ENCODE results near the gene LRIT2.
"Not testable (repeated sequence)": the region's sequence is repeated elsewhere in the genome, so short reads cannot be mapped to it uniquely, and the experiment has no call there.

Gene LRIT2

DNA sequence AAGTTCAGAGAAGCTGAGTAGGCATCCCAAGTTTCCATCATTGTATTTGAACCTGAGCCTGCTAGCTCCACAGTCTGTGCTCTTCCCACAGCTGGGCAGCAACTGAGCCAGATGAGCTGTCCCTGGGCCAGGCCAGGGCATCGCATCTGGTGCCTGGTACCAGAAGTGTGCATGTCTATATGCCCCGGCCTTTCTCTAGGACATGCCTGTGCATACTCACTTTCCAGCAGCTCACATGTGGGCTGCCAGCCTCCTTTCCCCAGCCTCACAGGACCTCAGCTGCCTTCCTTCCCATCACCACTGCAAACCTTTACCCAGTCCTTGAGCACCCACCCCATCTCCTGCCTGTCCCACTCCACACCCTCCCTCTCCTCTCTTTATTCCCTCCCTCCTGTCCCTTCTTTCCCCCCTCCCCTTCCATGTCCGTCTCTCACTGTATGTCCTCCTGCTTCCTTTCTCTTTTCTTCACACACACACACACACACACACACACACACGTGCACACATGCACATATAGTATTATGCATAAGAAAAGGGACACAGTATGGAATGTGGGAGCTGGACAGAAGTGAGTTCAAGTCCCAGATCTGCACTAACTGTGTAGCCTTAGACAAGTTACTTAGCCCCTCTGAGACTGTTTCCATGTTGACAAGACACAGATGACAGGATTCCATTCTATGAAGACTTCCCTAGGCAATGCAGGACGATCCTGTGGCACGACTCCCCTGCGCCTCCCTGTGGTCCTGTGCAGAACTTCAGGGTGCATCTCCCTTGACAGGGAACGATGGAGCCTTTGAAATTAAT, 20.1 kb downstream of the LRIT2 start:
- DNase-seq = peak; percentile 83

DNA sequence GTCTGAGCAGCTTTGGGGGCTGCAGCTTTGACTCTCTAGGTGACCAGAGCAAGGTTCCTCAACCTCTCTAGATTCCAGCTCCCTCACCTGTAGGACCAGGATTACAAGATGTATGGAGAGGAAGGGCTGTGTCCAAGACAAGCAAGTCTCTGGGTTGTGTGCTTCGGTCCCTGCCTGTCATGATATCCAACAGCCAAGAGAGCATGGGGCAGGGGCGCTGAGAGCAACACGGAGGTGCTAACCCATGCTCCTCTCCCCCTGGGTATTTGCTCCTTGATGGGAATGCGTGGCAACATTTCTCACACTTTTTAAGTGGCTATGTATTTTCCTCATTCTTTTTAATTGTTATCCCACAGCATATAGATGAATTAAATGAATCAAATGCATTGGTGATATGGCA, 20.7 kb downstream of the LRIT2 start:
- DNase-seq = no peak

DNA sequence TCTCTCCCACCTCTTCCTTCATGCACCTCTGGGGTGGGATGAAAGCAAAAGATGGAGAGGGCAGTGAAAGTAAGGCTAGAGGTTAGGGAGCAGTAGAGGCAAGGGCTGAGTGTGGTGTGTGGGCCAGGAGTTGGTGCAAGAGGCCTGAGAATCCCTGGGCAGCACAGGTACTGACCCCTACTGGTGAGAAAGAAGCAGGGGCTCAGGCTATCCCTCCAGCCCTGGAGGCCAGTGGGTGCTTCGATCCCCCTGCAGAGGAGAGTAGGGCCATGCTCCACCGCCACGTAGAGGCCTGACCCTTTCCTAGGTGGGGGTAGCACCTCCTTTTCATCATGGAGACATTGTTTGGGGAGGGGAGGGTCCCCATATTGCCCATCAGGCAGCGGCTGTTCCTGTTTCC, 21.2 kb downstream of the LRIT2 start:
- DNase-seq = no peak

DNA sequence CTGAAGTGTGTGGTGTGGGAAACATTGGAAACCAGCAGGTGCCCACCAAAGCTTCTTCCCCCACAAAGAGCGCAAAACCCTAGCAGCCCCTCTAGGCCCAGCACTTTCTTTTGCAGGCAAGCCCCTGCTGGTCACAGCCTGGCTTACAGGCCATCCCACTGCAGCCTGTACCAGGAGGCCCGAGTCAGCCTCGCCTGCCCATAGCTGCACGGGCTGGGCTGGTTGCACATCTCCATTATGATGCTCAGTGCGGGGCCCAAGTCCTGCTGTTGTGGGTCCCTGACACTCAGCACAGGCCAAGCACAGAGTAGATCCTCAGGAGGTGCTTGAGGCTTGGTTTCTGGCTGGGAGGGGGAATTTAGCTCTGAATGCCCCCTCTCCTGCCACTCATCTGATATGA, 23.0 kb downstream of the LRIT2 start:
- no peak for DNase-seq

DNA sequence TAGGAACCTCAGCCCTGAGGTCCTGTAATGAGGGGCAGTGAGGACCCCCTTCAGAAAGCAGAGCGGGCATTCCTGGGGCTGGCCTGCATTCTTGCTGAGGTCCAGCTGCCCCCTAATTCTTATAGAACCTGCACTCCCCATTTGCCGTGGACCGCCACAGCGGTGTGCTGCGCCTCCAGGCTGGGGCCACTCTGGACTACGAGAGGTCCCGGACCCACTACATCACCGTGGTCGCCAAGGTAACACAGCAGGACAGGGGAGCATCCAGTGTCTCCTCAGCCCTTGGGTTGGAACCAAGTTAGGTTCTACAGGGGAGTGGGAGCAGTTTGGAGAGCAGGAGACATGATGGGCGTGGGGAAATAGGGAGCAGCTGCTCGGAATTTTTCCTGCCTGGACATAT, 23.7 kb downstream of the LRIT2 start:
- DNase-seq = no peak

DNA sequence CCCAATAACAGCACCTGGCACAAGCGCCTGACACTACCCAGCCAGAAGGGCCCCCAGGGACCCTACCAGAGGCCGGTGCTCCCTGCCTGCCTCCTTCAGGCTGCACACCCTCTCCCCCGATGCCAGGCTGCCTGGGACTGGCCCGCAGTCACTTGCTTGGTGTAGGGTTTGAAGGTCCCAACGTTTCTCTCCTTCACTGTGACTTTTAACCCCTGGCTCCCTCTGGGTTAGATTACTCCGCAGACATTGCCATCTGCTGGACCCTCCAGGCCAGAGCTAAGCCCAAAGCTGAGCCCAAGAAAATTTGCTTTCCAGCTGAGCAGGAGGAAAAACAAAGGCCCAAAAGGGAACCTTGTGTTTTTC, 24.1 kb downstream of the LRIT2 start:
- no peak for DNase-seq

DNA sequence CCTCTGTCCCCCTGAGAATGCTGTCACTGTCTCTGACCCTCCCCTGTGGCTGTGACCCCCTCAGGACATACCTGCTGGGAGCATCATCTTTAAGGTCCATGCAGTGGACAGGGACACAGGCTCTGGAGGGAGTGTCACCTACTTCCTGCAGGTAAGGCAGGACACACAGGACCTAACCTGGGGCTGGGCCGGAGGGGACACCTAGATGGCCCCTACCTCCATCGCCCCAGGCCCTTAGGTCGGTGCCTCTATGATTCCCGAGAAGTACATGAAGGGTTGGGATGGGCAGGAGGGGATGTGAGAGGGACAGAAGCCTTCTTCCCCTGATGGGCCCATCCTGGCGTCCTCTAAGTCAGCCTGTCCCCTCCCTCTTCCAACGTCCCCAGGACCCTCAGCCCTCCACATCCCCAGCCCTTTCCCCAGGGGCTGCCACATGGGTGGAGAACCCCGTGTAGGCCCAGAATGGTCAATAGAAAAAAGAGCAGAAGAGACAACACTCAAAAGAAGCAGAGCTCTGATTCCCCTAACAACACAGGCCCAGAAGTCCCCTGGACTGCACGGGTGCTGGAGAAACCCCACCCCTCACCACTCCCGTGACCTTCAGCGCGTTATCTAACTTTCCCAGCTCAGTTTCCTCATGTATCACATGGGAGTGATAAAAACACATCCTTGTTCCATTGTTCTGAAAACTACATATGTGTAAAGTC, 24.7 kb downstream of the LRIT2 start:
- no peak for DNase-seq

DNA sequence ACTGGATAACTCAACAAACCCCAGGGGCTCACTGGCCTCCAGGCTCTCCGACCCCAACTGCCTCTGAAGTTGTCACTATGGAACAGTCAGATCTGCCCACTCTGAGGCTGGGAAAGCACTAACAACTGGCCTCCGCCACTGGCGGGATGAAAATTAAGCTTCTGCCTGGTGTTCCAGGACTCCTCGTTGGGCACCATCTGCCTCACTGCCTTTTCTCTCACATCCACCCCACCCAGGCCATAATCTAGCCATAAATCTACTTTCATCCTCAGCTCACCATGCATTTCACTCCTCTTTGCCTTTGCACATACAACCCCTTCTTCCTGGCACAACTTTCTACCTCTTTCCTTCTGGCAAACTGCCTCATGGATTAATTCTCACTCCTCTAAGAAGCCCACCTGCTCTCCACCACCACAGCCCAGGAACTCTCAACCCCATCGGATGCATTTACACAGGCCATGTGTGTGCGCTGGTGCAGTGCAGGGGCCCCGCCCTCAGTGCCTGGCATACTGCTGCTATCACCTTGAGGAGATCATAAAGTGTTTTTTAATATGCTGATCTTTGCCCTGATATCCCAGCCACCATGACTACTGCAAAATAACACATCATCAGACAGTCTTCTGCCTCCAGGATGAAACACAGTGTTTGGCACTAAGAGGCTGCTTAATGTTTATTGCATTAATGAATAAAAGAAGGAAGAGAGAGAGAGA, 27.0 kb downstream of the LRIT2 start:
- no peak for DNase-seq

DNA sequence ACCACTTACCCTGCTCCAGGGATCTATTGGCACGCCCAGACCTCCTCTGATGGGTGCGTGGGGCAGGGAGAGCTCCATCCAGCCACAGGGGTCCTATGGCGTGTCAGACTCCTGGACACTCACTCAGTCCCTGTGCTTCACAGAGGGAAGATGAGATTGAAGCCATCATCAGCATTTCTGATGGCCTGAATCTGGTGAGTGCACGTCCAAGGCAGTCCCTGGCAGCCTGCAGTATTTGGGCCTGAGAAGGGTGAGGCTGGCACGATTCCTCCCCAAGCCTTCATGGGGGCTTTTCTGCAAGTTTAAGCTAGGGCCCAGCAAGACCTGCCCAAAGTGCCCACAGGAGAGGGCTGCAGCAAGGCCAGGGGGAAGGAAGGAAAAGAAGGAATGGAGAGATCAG, 27.7 kb downstream of the LRIT2 start:
- DNase-seq = no peak

DNA sequence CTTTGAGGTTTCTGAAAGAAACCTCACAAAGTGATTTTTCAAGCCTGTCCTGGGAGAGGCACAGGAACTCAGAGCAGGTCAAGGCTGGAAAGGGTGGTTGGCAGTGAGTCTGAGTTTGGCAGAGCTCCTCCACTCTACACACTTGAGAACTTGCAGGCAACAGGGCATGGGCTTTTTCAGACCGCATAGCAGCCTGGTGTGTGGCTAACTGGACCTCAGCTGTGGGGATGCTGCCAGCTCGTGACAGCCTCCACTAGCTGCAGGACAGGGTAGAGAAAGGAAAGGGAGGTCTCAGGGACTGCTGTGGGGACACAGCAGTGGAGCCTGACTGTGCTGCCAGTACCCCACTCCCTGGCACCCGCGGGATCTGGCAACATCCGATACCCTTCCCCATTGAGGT, 28.4 kb downstream of the LRIT2 start:
- no peak for DNase-seq

DNA sequence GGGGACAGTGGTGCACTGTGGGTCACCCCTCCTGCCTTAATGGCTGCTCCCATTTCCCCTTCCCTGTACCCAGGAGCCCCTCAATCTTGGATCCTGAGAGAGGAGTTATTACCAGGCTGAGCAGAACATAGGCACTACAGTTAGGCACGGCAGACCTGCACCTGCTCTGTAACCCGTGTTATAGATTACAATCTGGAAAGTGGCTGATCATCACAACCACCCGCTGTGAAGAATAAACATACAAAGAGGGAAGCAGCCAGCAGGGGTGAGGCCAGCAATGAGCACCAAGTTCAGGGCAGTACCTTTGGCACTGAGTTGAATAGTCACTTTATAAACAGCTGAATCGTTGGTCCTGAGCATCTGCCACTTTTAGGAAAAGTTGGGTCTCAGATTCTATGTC, 29.3 kb downstream of the LRIT2 start:
- no peak for DNase-seq

DNA sequence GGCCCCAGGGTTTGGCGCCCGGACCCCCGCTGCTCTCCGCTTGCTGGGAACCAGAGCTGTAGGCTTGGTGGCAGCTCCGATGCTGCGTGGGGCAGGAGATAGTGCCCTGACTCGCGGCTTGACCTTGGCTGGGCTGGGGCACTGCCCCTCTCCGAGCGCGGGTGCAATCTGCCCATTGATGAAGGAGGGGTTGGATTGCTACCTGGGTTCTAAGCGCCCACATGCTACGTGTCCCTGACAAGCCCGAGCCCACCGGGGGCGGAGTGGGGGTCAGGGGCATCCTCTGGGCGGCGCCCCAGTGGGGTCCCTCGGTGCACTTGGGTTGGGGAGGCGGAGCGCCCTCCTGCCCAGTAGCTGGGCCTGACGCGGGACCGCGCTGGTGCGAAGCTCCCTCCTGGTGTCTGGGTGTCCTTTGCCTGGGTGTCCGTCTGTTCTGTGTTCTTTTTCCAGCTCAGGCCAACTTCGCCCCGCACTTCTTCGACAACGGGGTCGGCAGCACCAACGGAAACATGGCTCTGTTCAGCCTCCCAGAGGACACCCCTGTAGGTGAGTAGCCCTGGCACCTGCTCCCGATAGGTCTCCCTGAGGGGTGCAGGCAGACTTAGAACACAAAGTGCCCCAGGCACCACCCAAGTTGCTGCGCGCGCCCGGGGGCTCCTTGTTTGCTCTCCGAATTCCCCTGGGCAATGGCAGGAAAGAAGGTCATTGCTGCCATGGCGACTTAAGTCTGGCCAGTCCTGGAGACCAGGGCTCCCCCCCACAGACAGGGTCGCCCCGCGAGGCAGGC, 30.1 kb downstream of the LRIT2 start:
- peak; percentile 41 for DNase-seq

DNA sequence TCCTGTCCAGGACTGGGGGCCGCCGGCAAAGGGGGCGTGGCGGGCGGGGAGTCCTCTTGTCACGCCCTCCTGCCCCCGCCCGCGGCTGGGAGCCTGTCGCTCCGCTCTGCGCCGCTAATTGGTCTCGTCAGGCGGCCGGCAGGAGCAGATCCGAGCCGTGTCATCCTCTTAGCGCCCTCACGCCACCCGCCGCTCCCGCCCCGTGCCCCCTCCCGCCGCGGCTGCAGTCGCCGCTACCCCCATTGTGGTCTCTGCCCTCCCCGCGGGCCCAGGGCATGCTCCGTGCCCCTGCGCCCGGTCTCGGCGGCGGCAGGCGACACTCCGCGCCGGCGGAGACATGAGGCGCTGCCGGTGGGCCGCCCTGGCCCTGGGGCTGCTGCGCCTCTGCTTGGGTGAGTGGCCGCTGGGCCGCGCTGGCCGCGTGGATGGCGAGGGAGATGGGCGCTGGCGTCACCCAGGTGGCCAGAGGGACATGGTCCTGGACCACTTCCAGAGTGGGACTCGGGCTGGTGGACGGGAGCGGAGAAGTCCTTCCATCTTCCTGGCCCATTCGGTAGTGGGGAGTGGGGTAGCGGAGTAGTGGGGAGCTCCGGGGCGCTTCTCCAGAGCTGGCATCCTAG, 30.8 kb downstream of the LRIT2 start, which contains the start of gene CDHR1:
Gene CDHR1 (plus strand): TSS at position 114 of the 620 bp plus-strand sequence. CDS start 224 bp downstream, at position 338.
- DNase-seq = peak; percentile 78

DNA sequence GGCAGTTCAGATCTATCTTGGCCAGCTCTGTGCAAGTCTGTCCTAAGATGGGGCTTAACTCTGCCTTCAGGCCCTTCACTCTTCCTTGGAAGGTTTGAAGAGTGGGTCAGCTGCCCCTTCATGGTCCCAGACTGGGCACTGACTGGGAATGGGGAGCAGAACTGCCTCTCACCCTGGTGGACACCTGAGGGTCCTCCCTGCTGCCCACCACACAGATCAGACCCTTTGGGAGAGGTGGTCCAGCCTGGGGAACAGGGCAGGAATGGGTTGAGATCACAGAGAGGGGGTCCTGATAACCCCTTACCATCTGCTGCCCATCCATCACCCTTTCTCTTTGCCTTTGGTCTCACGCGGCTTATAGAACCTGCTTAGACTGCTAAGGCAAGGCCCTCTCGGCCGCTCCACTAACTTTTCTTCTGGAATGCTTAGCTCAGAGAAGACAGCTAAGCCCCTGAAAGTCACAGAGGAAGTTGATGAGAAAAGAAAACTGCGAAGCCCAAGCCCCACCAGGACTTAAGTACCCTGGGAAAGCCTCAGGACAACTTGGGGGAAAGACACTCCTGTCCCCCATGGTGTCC, 31.4 kb downstream of the LRIT2 start:
- DNase-seq = no peak

DNA sequence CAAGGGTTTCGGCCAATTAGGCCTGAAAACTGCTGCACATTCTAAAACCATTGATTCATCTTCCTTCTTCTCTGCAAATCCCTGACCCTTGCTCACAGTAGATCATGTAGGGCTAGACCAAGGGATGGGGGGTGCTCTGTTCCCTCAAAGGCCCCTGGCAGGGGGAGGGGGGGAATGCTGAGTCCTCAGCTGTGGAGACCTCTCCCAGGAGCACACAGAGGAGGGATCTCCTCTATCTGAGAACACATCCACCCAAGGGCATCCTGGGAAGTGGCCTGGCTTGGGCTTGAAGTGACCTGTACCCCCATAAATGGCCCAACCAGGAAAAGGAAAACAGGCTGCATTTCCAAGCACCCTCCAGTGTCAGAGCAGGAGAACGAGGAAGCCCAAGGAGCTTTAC, 32.0 kb downstream of the LRIT2 start:
- DNase-seq = peak; percentile 28

DNA sequence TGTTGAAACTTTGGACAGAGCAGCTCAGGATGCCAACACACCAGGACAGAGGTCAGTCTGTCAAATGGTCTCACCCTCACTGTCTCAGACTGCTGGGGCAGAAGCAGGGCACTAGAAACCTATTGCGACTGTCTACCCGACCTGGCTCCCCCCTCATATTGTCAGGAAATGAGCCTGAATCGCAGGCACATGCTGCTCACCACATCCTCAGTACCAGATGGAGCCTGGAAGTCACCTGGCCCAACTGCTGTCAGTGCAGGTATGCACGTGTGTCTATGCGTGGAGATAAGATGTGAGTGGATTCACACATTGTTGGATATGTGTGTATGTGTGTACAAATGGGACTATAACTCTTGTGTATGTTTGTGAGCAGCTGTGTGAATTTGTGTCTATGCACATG, 34.2 kb downstream of the LRIT2 start:
- DNase-seq = peak; percentile 37

DNA sequence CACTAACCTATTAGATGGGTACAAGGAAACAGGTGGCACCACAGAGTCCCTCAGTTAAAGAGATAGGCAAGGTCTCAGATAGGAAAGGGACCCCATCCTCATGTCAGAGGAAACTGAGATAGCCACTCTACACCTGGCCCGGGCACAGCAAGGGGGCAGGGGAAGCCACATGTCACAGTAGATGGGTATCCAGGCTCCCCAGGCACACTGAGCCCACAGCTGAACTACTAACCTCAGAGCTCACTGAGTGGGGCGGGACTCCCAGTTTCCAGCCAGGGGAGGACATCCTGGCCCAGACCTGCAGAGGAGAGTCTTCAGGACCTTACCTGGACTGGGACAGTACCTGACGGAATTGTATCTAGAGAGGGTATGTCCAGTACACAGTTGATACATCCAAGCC, 34.7 kb downstream of the LRIT2 start:
- DNase-seq = peak; percentile 33

DNA sequence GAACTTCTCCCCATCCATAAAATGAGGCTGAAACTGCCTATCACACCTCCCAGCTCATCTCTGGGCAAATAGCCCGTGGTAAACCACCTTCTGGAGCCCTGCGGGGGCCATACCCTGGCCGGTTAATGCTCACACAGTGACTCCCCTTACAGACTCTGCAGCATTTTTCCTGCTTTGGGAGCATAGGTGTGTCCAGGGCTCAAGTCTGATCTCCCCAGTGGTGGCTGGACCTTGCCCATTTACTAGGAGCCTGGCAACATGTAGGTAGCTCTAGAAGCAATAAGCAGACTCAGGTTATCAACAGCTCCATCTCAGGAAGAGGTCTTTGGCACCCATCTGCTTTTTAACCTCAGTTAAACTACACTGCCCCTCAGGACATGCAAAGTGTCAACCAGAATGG, 36.5 kb downstream of the LRIT2 start:
- DNase-seq = peak; percentile 25

DNA sequence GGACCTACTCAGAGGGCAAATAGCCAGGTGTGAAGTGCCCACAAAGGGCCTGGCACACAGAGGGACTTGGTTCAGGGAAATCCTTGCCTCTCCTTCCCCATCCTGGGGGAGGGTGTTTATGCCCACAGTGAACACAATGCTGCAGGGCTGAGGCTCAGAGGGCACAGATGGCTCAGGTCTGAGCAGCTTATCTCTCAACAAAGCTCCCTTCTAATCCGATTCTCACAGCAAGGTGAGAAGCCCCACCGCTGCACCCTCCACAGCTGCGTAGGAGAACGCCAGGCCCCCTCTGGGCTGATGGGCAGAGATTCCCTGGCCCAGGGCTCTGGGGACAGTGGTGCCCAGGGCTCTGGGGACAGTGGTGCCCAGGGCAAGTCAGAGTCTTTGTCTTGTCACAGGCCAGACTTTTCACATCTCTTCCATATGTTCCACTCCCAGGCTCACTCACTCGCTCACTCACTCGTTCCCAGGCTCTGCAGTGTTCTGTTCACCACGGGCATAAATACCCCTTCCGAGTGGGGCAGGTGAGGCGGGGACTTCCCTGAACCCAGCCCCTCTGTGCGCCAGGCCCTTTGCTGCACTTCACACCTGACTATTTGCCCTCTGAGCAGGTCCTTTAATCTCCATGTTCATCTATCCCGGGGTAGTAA, 39.7 kb downstream of the LRIT2 start:
- peak; percentile 46 for DNase-seq

DNA sequence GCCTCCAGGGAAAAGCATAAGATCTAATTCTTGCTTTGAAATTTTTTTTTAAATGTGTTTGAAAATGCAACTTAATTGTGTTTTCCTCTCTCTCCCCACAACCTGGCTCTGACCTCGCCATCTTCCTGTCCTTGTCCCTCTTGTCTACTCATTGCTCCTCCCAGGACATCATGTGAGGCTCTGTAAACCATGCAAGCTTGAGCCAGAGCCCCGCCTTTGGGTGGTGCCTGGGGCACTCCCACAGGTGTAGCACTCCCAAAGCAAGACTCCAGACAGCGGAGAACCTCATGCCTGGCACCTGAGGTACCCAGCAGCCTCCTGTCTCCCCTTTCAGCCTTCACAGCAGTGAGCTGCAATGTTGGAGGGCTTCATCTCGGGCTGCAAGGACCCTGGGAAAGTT, 40.8 kb downstream of the LRIT2 start:
- peak; percentile 34 for DNase-seq

DNA sequence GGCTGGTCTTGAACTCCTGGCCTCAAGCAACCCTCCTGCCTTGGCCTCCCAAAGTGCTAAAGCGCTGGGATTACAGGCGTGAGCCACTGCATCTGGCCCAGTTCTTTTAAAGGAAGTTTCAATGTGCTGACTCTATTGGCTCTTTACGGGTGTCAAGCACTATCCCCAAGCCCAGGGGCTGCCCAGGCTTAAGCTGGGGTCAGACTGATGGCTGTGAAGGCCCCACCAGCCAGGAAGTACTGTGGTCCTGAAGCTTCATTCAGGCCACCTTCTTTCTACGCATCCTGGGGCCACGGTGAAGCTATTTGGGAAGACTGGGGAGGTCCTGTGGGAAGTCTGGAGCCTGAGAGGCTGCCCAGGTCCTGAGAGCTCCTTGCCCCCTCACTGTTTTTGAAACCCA, 43.7 kb downstream of the LRIT2 start:
- DNase-seq = no peak

DNA sequence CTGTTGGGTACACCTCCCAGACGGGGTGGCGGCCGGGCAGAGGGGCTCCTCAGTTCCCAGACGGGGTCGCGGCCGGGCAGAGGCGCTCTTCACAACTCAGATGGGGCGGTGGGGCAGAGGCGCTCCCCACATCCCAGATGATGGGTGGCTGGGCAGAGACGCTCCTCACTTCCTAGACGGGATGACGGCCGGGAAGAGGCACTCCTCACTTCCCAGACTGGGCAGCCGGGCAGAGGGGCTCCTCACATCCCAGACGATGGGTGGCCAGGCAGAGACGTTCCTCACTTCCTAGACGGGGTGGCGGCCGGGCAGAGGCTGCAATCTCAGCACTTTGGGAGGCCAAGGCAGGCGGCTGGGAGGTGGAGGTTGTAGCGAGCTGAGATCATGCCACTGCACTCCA, 45.0 kb downstream of the LRIT2 start:
- not testable (repeated sequence) for DNase-seq
